ENCODE measurements around the gene CNDP2.
A peak's percentile ranks its signal among the peaks of the same experiment; 100 is the strongest.

Gene CNDP2

GRCh38 chr18:74546751-74547530 is 50.8 kb downstream of the CNDP2 start:
- no peak overlapping the region for H3K4me3 ChIP-seq (ENCODE audit: low read length)
- TF ChIP-seq, protein P1, sequence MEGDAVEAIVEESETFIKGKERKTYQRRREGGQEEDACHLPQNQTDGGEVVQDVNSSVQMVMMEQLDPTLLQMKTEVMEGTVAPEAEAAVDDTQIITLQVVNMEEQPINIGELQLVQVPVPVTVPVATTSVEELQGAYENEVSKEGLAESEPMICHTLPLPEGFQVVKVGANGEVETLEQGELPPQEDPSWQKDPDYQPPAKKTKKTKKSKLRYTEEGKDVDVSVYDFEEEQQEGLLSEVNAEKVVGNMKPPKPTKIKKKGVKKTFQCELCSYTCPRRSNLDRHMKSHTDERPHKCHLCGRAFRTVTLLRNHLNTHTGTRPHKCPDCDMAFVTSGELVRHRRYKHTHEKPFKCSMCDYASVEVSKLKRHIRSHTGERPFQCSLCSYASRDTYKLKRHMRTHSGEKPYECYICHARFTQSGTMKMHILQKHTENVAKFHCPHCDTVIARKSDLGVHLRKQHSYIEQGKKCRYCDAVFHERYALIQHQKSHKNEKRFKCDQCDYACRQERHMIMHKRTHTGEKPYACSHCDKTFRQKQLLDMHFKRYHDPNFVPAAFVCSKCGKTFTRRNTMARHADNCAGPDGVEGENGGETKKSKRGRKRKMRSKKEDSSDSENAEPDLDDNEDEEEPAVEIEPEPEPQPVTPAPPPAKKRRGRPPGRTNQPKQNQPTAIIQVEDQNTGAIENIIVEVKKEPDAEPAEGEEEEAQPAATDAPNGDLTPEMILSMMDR (conservative IDR thresholded peaks at IDR 0.05; ENCODE audit: low read length) = no peak
- DNase-seq (ENCODE audit: low read depth) = peak; percentile 57

DNA sequence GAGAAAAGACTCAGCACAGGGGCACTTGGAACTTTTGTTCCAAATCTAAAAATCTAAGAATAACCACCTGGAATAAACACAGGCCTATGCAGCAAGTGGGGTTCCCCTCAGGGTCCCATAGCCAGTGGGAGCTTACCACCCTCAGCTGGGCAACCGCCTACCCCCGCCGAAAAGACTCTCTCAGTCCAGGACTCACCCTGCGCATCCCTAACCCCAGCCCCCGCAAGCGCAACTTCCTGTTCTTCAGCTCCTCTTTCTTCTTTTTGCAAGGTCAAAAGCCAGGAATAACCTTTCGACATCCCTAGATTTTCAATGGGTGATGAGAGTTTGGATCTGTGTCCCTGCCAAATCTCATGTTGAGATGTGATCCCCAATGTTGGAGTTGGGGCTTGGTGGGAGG is 51.7 kb downstream of the CNDP2 start:
- TF ChIP-seq, protein P1 (conservative IDR thresholded peaks at IDR 0.05; ENCODE audit: low read length) = no peak
- H3K4me3 ChIP-seq (ENCODE audit: low read length) = no peak overlapping the region
- DNase-seq (ENCODE audit: low read depth) = no peak

GRCh38 chr18:74549591-74550104 is 53.5 kb downstream of the CNDP2 start:
- TF ChIP-seq, protein P1 (conservative IDR thresholded peaks at IDR 0.05; ENCODE audit: low read length) = no peak
- DNase-seq (ENCODE audit: low read depth) = no peak
- H3K4me3 ChIP-seq (ENCODE audit: low read length) = no peak overlapping the region

DNA sequence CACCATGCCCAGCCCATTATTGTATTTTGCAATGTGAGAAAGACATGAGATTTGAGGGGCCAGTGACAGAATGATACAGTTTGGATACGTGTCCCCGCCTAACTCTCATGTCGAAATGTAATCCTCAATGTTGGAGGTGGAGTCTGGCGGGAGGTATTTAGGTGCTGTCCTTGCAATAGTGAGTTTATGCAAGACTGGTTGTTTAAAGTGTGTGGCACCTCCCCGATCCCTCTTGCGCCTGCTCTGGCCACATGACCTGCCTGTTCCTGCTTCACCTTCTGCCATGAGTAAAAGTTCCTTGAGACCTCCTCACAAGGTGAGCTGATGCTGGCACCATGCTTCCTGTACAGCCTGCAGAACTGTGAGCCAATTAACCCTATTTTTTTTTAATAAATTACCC is 54.7 kb downstream of the CNDP2 start:
- TF ChIP-seq, protein P1 (conservative IDR thresholded peaks at IDR 0.05; ENCODE audit: low read length) = no peak
- no peak for DNase-seq (ENCODE audit: low read depth)
- H3K4me3 ChIP-seq (ENCODE audit: low read length) = no peak overlapping the region

GRCh38 chr18:74551452-74551851 is 55.3 kb downstream of the CNDP2 start:
- TF ChIP-seq, protein P1 (conservative IDR thresholded peaks at IDR 0.05; ENCODE audit: low read length) = no peak
- no peak overlapping the region for H3K4me3 ChIP-seq (ENCODE audit: low read length)
- no peak for DNase-seq (ENCODE audit: low read depth)

DNA sequence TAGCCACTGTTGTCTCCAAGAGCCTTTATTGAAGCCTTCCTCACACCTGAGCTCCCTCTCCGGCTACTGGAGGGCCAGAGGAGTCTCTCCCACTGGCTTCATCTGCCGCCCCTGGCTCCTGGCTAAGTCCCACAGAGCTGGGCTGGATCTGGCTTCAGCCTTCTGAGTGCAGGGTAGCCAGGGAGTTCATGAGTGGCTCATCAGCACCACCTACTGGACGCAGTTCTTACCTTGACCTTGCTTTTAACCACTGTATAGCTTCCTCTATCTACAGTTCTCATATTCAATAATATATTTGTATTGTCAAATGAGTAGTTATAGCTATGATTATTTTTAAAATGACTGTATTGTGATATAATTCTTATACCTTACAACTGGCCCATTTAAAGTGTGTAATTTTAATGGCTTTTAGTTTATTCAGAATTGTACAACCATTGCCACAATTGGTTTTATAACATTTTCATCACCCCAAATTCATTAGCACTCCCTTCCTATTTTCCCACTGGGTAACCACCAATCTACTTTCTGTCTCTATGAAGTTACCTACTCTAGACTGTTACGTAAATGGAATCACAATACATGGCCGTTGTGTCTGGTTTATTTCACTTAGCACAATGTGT is 55.9 kb downstream of the CNDP2 start:
- H3K4me3 ChIP-seq (ENCODE audit: low read length) = no peak overlapping the region
- TF ChIP-seq, protein P1 (conservative IDR thresholded peaks at IDR 0.05; ENCODE audit: low read length) = peak; percentile 94
- DNase-seq (ENCODE audit: low read depth) = peak; percentile 76

- TF ChIP-seq, protein P1 (conservative IDR thresholded peaks at IDR 0.05; ENCODE audit: low read length) = no peak
- DNase-seq (ENCODE audit: low read depth) = no peak
- no peak overlapping the region for H3K4me3 ChIP-seq (ENCODE audit: low read length)
Measured at GRCh38 chr18:74556126-74556525, 60.0 kb downstream of the CNDP2 start.

Data from AG10803 (cell line).